HepG2 (cell line): ENCODE data around the gene RPSA. TPM values are rescaled to one million over a fixed set of nuclear protein-coding genes. Genes with fewer than 3 reads are reported as not detected.

Experiments
- ATAC-seq: fragments of 200-7000 bp; cut with Tn5 transposase; 3 replicates; pipeline ENCODE4 v1.9.1; 2020; ENCODE audit warnings: mild to moderate bottlenecking, moderate library complexity
- BruUV-seq: library from RNA; stranded (reverse); fragments of 400-500 nt; replicated peaks from 2 replicates; lab custom pipeline; 2021; lab: Mats Ljungman, UMichigan
- CTCF ChIA-PET: fragments of 300-600 bp; formaldehyde crosslinking; extraction: SDS; loops from one replicate; lab custom pipeline; 2021; ENCODE audit warnings: low total read pairs, inconsistent platforms, low intra/inter-chr PET ratio; lab: Yijun Ruan, JAX
- POLR2A ChIA-PET: fragments of 350-600 bp; sonication (Branson Sonifier 250); formaldehyde crosslinking; loops from one replicate; lab custom pipeline; 2020; ENCODE audit warnings: antibody characterized with exemption, inconsistent platforms; lab: Yijun Ruan, JAX
- DNase-seq: peaks from one replicate; pipeline ENCODE4 v3.0.0-alpha.2; 2015; ENCODE audit warnings: low spot score
- FAIRE-seq: peaks from 3 replicates; lab custom pipeline; 2011; peaks lifted over from hg19 to GRCh38; lab: Jason Lieb, UNC
- H2AFZ ChIP-seq: one replicate; pipeline ENCODE4 v1.6.1; 2011; ENCODE audit warnings: low read length, inconsistent platforms
- H3K27ac ChIP-seq: fragments of 300-600 bp; 3 replicates; pipeline ENCODE4 v1.8.0; 2011; ENCODE audit warnings: mixed run types, mild to moderate bottlenecking, mixed read lengths, low read length, inconsistent platforms; ENCODE audit not compliant: insufficient read depth; ENCODE audit errors: extremely low read length
- H3K27me3 ChIP-seq, 2 experiments: fragments of 200-600 bp in 1 of 2; 2 replicates in 1 of 2; 3 replicates in 1 of 2; pipeline versions ENCODE4 v1.6.0 to v1.8.0; 2011; ENCODE audit warnings: low read length in 2 of 2, mild to moderate bottlenecking in 2 of 2, moderate library complexity in 2 of 2, inconsistent platforms in 1 of 2; ENCODE audit not compliant: insufficient read depth in 2 of 2, control insufficient read depth in 1 of 2
- H3K36me3 ChIP-seq, 2 experiments: fragments of 200-600 bp in 1 of 2; replicated peaks in 1 of 2; 2 replicates in 1 of 2; 3 replicates in 1 of 2; pipeline versions ENCODE4 v1.5.1 to v1.8.0; 2011; ENCODE audit warnings: low read length in 2 of 2, inconsistent platforms in 1 of 2; ENCODE audit not compliant: insufficient read depth in 2 of 2, control insufficient read depth in 1 of 2
- H3K4me1 ChIP-seq: 2 replicates; pipeline ENCODE4 v1.5.1; 2012; ENCODE audit warnings: low read length, inconsistent platforms; ENCODE audit not compliant: insufficient read depth
- H3K4me2 ChIP-seq: 2 replicates; pipeline ENCODE4 v1.6.0; 2011; ENCODE audit warnings: low read depth, low read length, inconsistent platforms
- H3K4me3 ChIP-seq, 3 experiments: fragments of 200-600 bp in 1 of 3; sonication (generic), shearing (Covaris generic) in 1 of 3; replicated peaks in 1 of 3; 2 replicates each; pipeline ENCODE4 v1.5.1; 2011 to 2016; ENCODE audit warnings: low read length in 3 of 3, inconsistent platforms in 2 of 3, low read depth in 2 of 3, mild to moderate bottlenecking in 2 of 3, control low read depth in 1 of 3, mixed read lengths in 1 of 3; ENCODE audit not compliant: insufficient read depth in 1 of 3
- H3K79me2 ChIP-seq: one replicate; pipeline ENCODE4 v1.6.1; 2011; ENCODE audit warnings: low read length, inconsistent platforms; ENCODE audit not compliant: insufficient read depth
- H3K9ac ChIP-seq: 2 replicates; pipeline ENCODE4 v1.6.0; 2011; ENCODE audit warnings: mild to moderate bottlenecking, low read depth, low read length, inconsistent platforms; ENCODE audit not compliant: insufficient read depth
- H3K9me3 ChIP-seq: 2 replicates; pipeline ENCODE4 v1.5.1; 2012; ENCODE audit warnings: mild to moderate bottlenecking, low read length
- H4K20me1 ChIP-seq: 2 replicates; pipeline ENCODE4 v1.6.0; 2011; ENCODE audit warnings: inconsistent platforms, mild to moderate bottlenecking, low read length, moderate library complexity; ENCODE audit not compliant: insufficient read depth
- SMYD3 ChIP-seq: sonication (generic); formaldehyde crosslinking; IDR thresholded peaks from 2 replicates; pipeline ENCODE4 v1.8.1; 2023; ENCODE audit warnings: mild to moderate bottlenecking, missing genetic modification reagents
- ZBTB37 ChIP-seq: sonication (generic); formaldehyde crosslinking; IDR thresholded peaks from 2 replicates; pipeline ENCODE4 v1.4.0; 2020; ENCODE audit warnings: mild to moderate bottlenecking, missing genetic modification reagents
- ZNF556 ChIP-seq: sonication (generic); formaldehyde crosslinking; IDR thresholded peaks from 2 replicates; pipeline ENCODE4 v1.4.0; 2020; ENCODE audit warnings: mild to moderate bottlenecking, missing genetic modification reagents, borderline replicate concordance
- ZNF770 ChIP-seq: sonication (generic); formaldehyde crosslinking; IDR thresholded peaks from 2 replicates; pipeline ENCODE4 v1.5.0; 2020; ENCODE audit warnings: mild to moderate bottlenecking, missing genetic modification reagents
- WGBS: methylation state at CpG from one replicate; pipeline ENCODE4 v1.1.6; 2017; ENCODE audit warnings: low lambda C conversion rate; 5-methylcytosine and 5-hydroxymethylcytosine counted together
- in situ Hi-C: cut with HindIII; loops from 2 replicates; pipeline ENCODE4 v1.10.0; 2017; ENCODE audit warnings: low pct_unique_long_range_greater_than_20kb; ENCODE audit not compliant: extremely low pct_ligation_motif_present
- intact Hi-C: fragments of 100-400 bp; cut with micrococcal nuclease; formaldehyde crosslinking; loops from one replicate; pipeline ENCODE4 v1.10.0; 2022; ENCODE audit not compliant: unreplicated experiment
- polyA plus RNA-seq, 8 experiments: library from polyadenylated mRNA; depleted of rRNA in 3 of 8; stranded (reverse) in 7 of 8; unstranded in 1 of 8; fragments of >200 nt; fragmentation: Illumina TruSeq in 4 of 8; extraction: Trizol in 4 of 8; gene quantifications; 2 replicates each; pipeline versions ENCODE4 v1.2.1 to v1.2.3, GENCODE V29; 2011 to 2016; ENCODE audit warnings: low read depth in 4 of 8, missing spikeins in 1 of 8, mixed read lengths in 1 of 8; ENCODE audit not compliant: insufficient read depth in 1 of 8
- total RNA-seq, 5 experiments: library from RNA; depleted of rRNA; stranded (reverse); fragments of >200 nt; fragmentation: Illumina TruSeq; extraction: Trizol; gene quantifications; 2 replicates each; pipeline ENCODE4 v1.2.3, GENCODE V29; 2016; ENCODE audit warnings: low read depth in 1 of 5

RPSA gene
- total and polyA plus RNA-seq, 2 of the 13 experiments (the other 11 are each of a cell fraction or from before 2014, with no cell fraction given), result 1,683 to 3,226 TPM

- Histone ChIP-seq H3K9me3 (no peaks in the 10 kb centered on the region), H4K20me1 (peaks cover 29% of the 10 kb centered on the region), H3K27ac (peak overlapping the region; percentile 91), H3K36me3 (peaks cover 13 to 29% of the 10 kb centered on the region in 2 experiments), H2AFZ (peak overlapping the region; percentile 64), H3K27me3 (no peaks in the 10 kb centered on the region; a peak in 1 of 5 replicates), H3K4me3 (peak overlapping the region; percentile 59 to 94 (median 93)), H3K4me1 (peaks cover 72% of the 10 kb centered on the region), H3K9ac (peak overlapping the region; percentile 96), H3K79me2 (peaks cover 37% of the 10 kb centered on the region), H3K4me2 (peak overlapping the region; percentile 97)
- intact Hi-C loops (loop anchor here (2.0 kb wide), 1 partner anchor 21 kb away; no protein-coding TSS in a partner anchor), in situ Hi-C loops (no loop called here)
- ATAC-seq, result no peak
- ChIA-PET POLR2A (interaction anchor here (0.6 to 3.7 kb wide), 5 partner anchors 9 to 306 kb away, joined by 3 to 19 read pairs (median 6); no protein-coding TSS in a partner anchor), CTCF (no interaction called here)
- TF ChIP-seq SMYD3 (CRISPR knock-in tag), result no peak
- no peak for TF ChIP-seq ZBTB37 (CRISPR knock-in tag)
- peak; percentile 87 for TF ChIP-seq ZNF770 (CRISPR knock-in tag)
- TF ChIP-seq ZNF556 (CRISPR knock-in tag), result no peak
- no peak for FAIRE-seq
- TSS peak; percentile 91 for BruUV-seq
- WGBS, result 75% methylated on average over 13 of the region's 13 CpGs
- DNase-seq, result no peak
These were observed 693 bp upstream of the RPSA start for GRCh38 chr3:39405687-39406367.
